GM18517 (cell line): ENCODE results near the gene MFAP4.

ENCODE experiments used
- ATAC-seq: cut with Tn5 transposase; IDR thresholded peaks from one replicate; pipeline ENCODE4 v1.9.1; 2021; ENCODE audit warnings: mild to moderate bottlenecking, moderate library complexity; ENCODE audit not compliant: unreplicated experiment

The MFAP4 gene

DNA sequence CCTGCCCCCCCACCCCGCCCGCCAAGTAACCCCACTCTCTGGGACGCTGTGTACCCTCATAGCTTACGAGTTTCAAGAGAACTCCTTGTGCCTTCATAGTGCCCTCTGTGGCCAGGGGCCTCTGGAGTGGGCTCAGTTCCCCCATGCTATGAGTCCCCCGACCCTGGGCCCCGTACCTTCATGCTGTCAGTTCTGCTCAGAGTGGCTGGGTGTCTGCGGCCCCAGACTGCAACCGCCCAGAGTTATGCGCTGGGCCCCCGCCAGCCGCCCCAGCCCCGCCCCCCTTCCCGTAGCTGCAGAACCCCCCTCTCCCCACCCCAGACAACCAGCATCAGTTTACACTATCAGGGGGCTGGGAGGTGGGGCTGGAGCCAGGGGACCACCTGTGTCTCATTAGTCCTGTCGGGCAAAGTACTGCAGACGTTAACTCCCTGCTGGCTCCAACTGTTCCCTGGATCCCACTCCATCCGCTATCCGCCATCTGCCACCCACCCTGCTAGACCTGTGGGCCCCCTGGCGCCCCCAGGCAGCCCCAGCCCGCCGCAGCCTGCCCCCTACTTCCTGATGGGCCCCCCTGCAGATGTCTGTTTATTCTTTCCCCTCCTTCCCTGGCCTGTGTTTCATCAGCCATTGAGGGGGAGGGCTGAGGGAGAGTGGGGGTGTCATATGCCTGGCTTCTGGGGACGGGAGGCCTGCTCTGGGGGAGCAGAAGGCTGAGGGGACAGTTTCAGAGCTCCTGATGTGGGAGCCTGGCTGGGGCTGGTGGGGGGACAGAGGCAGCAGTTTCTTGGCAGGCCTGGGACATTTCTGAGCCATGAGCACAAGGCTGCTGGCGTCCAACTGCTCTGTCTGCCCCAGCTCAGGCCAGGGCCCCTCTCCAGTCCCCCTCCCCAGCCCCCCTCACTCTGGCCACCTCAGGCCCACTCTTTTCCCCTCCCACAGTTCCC lies at the start of gene MFAP4:
MFAP4 (minus strand) TSS at position 217 of the 947 bp plus-strand sequence; CDS start at position 182, 35 bp downstream.
- ATAC-seq = no peak

GRCh38 chr17:19433727-19434340 lies 46.8 kb upstream of the MFAP4 start:
- ATAC-seq = no peak

DNA sequence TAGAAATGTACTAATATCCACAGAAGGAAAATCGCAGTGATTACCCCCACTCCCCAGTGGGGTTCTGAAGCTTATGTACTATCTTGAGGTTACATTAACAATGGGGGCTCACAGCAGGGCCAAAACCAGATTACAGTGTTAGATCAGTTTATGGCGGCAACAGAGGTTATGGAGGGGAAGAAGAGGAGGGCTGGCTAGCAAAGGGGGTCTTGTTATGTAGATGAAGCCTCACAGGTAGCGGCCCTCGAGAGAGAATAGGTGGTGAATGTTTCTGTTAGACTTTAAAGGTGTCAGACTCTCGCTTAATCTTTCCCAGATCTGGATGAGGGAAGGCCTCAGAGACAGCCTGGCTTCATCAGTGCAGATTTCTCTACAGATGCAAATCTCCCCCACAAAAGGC lies 46.3 kb upstream of the MFAP4 start:
- ATAC-seq = no peak

GRCh38 chr17:19431691-19432090 lies 44.7 kb upstream of the MFAP4 start:
- ATAC-seq = no peak

GRCh38 chr17:19426631-19427030 lies 39.6 kb upstream of the MFAP4 start:
- ATAC-seq = no peak

DNA sequence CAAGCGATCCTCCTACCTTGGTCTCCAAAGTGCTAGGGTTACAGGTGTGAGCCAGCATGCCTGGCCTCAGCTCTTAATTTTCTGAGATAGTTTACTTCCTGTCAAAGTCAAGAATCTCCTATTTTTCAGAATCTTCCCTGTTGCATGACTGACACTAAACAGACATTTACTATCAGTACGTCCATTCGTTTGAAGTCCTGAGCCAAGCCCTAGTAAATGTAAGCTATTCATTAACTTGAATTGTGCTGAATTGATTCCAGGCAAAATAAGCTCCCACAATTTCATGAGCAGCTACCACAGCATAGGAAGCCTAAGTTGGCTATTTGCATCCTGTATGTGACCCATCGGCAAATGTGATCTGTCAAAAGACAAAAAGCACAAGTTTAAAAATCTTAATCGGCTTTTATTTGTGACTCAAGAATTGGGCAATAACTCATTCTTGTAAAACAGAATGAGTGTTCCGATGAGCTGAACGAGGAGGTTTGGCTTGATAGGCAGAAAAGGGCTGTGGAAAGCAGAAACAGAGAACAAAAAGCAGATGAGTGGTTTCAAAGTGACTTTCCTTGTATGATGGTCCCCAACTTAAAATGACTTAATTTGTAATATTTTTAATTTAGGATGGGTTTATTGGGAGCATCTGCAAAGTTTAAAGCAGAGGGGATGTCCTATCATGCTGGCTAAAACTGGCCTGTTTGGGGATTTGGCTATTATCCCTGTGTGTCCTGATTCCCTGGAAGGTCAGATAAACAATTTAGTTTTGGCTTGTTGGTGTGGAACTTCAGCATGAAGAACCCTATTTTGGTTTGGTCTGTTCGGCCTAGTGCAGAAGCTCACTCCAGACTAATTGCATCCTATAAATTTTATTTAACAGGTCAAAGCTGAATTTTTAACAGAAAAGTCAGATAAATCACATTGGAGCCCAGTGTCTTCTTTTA lies 38.2 kb upstream of the MFAP4 start:
- no peak for ATAC-seq

GRCh38 chr17:19421926-19422325 lies 34.9 kb upstream of the MFAP4 start:
- no peak for ATAC-seq

DNA sequence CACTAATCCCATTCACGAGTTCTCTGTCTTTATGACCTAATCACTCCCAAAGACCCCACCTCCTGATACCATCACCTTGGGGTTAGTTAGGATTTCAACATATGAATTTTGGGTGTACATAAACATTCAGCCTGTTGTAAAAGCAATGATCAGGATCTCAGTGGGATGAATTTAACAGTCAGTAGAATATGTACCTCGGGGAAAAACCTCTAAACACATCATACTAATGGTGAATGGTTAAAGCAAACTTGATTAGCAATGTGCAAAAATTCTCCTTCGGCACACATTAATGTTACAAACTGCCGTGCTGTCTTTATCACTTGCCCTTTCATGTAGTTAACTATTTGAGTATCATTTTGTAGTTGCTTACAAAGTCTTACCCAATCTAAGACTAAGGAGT lies 34.2 kb upstream of the MFAP4 start:
- ATAC-seq = no peak

DNA sequence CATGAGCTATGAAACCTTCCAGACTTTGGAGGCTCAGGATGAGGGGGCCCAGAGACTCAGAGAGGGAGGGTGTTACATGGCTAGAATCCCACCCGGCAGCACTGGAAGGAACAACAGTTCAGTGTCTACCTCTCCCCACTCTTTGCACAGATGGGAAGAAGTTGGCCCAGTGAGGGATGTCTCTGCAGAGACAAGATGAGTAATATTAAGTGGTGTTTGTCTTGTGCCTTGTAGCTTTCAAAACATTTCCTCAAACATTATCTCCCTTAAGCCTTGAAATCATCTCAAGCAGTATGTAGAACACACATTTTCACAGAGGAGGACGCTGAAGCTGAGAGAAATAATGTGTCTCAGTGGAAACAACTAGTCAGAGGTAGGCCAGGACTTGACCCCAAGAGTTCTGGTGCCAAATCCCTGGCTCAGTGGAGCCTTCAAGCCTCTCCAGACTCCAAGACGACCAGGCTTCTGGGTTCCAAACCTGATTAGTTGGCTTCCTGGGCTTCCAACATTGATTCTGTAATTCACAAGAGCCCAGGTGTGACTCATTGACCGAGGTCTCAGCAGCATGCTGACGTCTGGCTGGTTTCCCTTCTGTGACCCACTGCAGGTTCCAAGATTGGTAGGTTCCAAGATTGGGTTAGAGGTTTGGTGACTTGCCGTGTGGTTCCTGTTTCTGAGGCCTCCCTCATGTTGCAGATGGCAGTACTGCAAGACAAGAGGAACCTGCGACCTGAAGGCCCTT lies 31.4 kb upstream of the MFAP4 start:
- no peak for ATAC-seq

DNA sequence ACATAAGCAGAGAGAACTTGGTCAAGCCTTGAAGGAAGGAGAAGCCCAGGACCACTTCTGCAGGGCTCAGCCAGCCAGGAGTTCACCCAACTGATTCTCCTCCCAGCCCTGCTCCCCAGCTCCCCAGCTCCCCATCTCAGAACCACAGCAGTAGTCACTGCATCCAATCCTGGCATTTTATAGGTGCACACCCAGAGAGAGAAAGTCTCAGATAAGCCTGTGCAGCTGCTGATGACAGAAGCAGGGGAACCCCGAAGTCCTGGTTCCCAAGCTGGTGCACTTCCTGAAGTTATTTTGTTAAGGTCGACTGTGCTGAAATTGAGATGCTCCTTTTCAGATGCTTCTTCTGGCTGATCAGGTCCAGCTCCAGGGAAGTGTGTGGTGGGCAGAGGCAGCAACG lies 30.6 kb upstream of the MFAP4 start:
- no peak for ATAC-seq

DNA sequence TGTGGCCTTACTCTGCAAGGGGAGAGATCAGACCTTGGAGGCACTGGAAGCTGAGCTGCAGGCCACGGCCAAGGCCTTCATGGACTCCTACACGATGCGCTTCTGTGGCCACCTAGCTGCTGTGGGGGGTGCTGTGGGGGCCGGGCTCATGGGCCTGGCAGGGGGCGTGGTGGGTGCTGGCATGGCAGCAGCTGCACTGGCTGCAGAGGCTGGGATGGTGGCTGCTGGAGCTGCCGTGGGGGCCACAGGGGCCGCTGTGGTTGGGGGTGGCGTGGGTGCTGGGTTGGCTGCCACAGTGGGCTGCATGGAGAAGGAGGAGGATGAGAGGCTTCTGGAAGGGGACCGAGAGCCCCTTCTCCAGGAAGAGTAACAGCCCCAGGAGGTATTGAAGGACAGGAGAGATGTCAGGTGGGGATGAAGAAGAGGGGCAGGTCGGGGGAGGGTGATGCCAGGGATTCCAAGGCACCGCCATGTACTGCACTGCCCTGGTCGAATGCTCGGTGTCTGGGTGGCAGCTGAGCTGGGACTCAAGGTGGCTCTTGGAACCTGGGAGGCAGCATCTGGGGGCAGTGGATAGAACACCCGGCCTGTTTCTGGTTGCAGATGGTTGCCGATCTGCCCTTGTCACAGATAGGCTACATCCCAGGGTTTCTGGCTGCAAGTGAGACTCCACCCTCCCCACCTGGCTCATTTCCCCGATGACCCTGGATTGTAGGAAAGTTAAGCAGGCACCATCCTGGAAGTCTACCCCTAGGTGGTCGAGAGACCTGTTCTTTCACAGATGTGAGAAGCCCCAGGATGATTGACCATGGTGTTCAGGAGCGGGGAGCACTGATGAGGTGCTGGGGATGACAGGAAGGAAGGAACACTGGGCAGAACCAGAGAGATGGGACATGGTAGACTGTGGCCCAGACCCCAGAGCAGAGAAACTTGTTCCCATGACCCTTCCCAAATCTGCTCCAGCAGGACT lies 29.1 kb upstream of the MFAP4 start:
- no peak for ATAC-seq

- no peak for ATAC-seq
These were observed 28.3 kb upstream of the MFAP4 start for GRCh38 chr17:19415311-19415710.

- no peak for ATAC-seq
These were observed 27.6 kb upstream of the MFAP4 start for GRCh38 chr17:19414396-19415280.

GRCh38 chr17:19413761-19414160 lies 26.8 kb upstream of the MFAP4 start:
- ATAC-seq = no peak

DNA sequence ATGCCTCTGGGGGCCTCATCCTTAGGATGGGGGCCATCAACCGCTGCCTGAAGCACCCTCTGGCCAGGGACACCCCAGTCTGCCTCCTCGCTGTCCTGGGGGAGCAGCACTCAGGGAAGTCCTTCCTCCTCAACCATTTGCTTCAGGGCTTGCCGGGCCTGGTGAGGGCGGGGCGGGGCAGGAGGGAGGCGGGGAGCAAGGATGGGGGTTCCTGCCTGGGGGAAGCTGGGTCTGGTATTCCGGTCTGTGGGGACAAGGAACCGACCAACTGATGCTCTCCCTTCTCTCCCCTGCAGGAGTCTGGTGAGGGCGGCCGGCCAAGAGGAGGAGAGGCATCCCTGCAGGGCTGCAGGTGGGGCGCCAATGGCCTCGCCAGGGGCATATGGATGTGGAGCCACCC lies 26.0 kb upstream of the MFAP4 start:
- no peak for ATAC-seq

DNA sequence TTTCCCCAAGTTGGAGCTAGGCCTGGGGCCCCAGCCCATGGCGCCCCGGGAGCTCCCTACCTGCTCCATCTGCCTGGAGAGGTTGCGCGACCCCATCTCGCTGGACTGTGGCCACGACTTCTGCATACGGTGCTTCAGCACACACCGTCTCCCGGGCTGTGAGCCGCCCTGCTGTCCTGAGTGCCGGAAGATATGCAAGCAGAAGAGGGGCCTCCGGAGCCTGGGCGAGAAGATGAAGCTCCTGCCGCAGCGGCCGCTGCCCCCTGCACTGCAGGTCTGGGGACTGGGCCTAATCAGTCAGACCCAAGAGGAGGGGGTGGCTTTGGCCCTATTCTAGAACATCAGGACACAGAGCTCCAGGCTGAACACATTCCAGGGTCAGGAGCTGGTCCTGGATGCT lies 25.5 kb upstream of the MFAP4 start:
- ATAC-seq = no peak

DNA sequence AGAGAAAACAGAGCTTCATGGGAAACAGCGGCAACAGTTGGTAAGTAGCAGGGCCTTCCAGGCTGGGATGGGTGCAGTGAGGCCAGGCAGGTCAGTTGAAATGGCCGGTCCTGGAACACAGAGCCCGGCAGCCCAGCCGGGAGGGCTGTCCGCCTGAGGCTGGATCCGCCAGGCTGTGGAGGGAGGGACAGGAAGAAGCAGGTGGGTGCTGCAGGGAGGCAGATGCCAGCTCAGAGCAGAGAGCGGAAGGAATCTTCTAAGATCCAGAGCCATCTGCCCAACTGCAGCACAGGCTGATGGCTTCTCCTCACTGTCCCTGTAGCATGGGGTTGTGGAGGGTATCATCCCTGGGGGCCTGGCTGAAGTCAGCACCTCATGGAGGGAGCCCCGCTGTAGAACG lies 24.6 kb upstream of the MFAP4 start:
- ATAC-seq = no peak

DNA sequence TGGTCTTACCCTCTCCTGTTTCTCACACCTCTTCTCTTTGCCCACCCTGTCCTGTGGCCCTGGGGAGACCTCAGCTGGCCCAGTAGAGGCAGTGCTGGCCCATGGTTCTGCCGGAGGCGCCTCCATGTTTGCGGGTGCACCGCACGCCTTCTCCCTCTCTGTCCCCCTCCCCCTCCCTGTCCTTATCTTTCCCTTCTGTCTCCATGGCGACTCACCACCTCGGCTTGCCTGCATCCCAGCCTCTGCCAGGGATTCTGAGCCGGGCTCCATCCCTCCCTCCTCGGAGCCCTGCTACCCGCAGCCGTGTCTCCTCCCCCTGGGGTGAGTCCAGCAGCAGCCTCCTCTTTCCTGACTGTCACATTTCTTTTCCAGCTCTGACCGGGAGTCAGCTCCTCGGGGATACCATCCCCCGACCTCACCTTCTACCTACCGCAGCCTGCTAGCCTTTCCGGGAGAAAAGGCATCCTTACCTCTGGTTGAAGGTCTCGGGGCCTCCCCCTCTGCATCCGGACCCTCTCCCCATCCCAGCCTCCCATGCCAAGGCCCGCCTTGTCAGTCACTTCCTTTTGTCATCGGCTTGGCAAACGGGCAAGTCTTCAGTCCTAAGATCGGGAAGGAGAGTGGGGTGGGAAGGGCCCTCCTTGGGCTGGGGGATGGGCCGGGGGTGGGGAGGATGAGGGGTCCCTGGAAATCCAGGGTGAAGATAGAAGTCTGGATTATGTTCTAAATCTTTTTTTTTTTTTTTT lies 24.1 kb upstream of the MFAP4 start, which contains the start of gene RNF112:
RNF112 (plus strand) TSS at position 358 of the 746 bp plus-strand sequence; CDS start at position 535, 177 bp downstream.
- ATAC-seq = no peak
